GM18505 (cell line): Measurements from ENCODE around the gene TMC3.

Experiments
- ATAC-seq: cut with Tn5 transposase; IDR thresholded peaks from one replicate; pipeline ENCODE4 v1.9.1; 2021; ENCODE audit not compliant: unreplicated experiment
- POLR2A ChIP-seq: IDR thresholded peaks from 4 replicates; pipeline ENCODE4 v1.6.1; 2011; ENCODE audit warnings: borderline replicate concordance; ENCODE audit not compliant: insufficient read depth, insufficient read length; ENCODE audit errors: extremely low read depth

Gene TMC3

GRCh38 chr15:81313686-81314085 is 60.3 kb downstream of the TMC3 start:
- no peak for TF ChIP-seq POLR2A
- ATAC-seq = no peak

GRCh38 chr15:81312790-81313543 is 61.0 kb downstream of the TMC3 start:
- no peak for TF ChIP-seq POLR2A
- no peak for ATAC-seq

GRCh38 chr15:81311752-81312464 is 62.1 kb downstream of the TMC3 start:
- no peak for TF ChIP-seq POLR2A
- ATAC-seq = peak; percentile 54

- ATAC-seq = no peak
- peak; percentile 42 for TF ChIP-seq POLR2A
These were observed 63.5 kb downstream of the TMC3 start for GRCh38 chr15:81310480-81310879.

- peak; percentile 40 for TF ChIP-seq POLR2A
- ATAC-seq = no peak
These were observed 64.2 kb downstream of the TMC3 start for GRCh38 chr15:81309647-81310450.

- no peak for TF ChIP-seq POLR2A
- ATAC-seq = no peak
These were observed 65.8 kb downstream of the TMC3 start for GRCh38 chr15:81308260-81308659.

- no peak for ATAC-seq
- no peak for TF ChIP-seq POLR2A
These were observed 69.8 kb downstream of the TMC3 start for GRCh38 chr15:81304226-81304625.

GRCh38 chr15:81303244-81304225 is 70.5 kb downstream of the TMC3 start:
- no peak for ATAC-seq
- TF ChIP-seq POLR2A = no peak

GRCh38 chr15:81302701-81303109 is 71.3 kb downstream of the TMC3 start:
- no peak for ATAC-seq
- TF ChIP-seq POLR2A = no peak

GRCh38 chr15:81301815-81302399 is 72.1 kb downstream of the TMC3 start:
- peak; percentile 66 for ATAC-seq
- TF ChIP-seq POLR2A = peak; percentile 65

GRCh38 chr15:81301385-81301784 is 72.6 kb downstream of the TMC3 start:
- no peak for TF ChIP-seq POLR2A
- no peak for ATAC-seq

GRCh38 chr15:81299630-81300273 is 74.3 kb downstream of the TMC3 start:
- no peak for ATAC-seq
- peak; percentile 51 for TF ChIP-seq POLR2A
